SK-N-DZ (cell line): ENCODE data around the gene GJC2.

Source experiments
- DNase-seq: peaks from one replicate; pipeline ENCODE4 v3.0.0-alpha.2; 2015; ENCODE audit warnings: low spot score

Gene GJC2

GRCh38 chr1:228112617-228113016 is 37.1 kb upstream of the GJC2 start:
- no peak for DNase-seq

GRCh38 chr1:228114827-228115226 is 34.9 kb upstream of the GJC2 start:
- no peak for DNase-seq

- no peak for DNase-seq
Observed at GRCh38 chr1:228117335-228117734, 32.4 kb upstream of the GJC2 start.

- DNase-seq = no peak
Observed at GRCh38 chr1:228118040-228118439, 31.7 kb upstream of the GJC2 start.

- no peak for DNase-seq
Observed at GRCh38 chr1:228120351-228120750, 29.4 kb upstream of the GJC2 start.

- DNase-seq = no peak
Observed at GRCh38 chr1:228120857-228121489, 28.8 kb upstream of the GJC2 start.

GRCh38 chr1:228122921-228123441 is 26.7 kb upstream of the GJC2 start:
- DNase-seq = no peak

GRCh38 chr1:228123505-228123904 is 26.2 kb upstream of the GJC2 start:
- no peak for DNase-seq

- DNase-seq = no peak
Observed at GRCh38 chr1:228125185-228125584, 24.5 kb upstream of the GJC2 start.

GRCh38 chr1:228131766-228132165 is 18.0 kb upstream of the GJC2 start:
- DNase-seq = no peak

GRCh38 chr1:228134591-228134990 is 15.1 kb upstream of the GJC2 start:
- DNase-seq = no peak

GRCh38 chr1:228136901-228137300 is 12.8 kb upstream of the GJC2 start:
- DNase-seq = no peak

- DNase-seq = no peak
Observed at GRCh38 chr1:228139406-228139930, 10.3 kb upstream of the GJC2 start.

- DNase-seq = peak; percentile 99
Observed at GRCh38 chr1:228139931-228140723, 9.6 kb upstream of the GJC2 start, which contains the start of gene GUK1. GUK1 (plus strand) TSS chr1:228140279; CDS start chr1:228140303, 24 bp downstream.

GRCh38 chr1:228140724-228141225 is 9.0 kb upstream of the GJC2 start:
- DNase-seq = no peak

- DNase-seq = no peak
Observed at GRCh38 chr1:228141226-228142044, 8.3 kb upstream of the GJC2 start.

GRCh38 chr1:228142155-228142691 is 7.5 kb upstream of the GJC2 start:
- no peak for DNase-seq

- DNase-seq = no peak
Observed at GRCh38 chr1:228142701-228143136, 7.0 kb upstream of the GJC2 start.

- no peak for DNase-seq
Observed at GRCh38 chr1:228143480-228144192, 6.1 kb upstream of the GJC2 start.

GRCh38 chr1:228144193-228144992 is 5.3 kb upstream of the GJC2 start:
- no peak for DNase-seq
